ENCODE measurements around the gene HOXA3. TPM values are rescaled to one million over a fixed set of nuclear protein-coding genes. Genes with fewer than 3 reads are reported as not detected.
A peak's percentile ranks its signal among the peaks of the same experiment; 100 is the strongest.

HOXA3 gene
- total and polyA plus RNA-seq, 2 of the 8 experiments (the other 6 are each of a cell fraction or from before 2014, with no cell fraction given), result not detected

- Histone ChIP-seq H3K79me1 (ENCODE audit: low read depth, low read length) (no peaks in the 10 kb centered on the region), H3K23ac (ENCODE audit: insufficient read length) (no peak overlapping the region), H3K9me3 (ENCODE audit: insufficient read depth in 2 of 2, low read depth in 1 of 2, low read length in 1 of 2) (no peaks in the 10 kb centered on the region), H3K79me2 (ENCODE audit: control insufficient read depth in 1 of 2, insufficient read depth in 2 of 2, low read length in 2 of 2) (no peaks in the 10 kb centered on the region), H2BK15ac (ENCODE audit: low read length) (no peak overlapping the region), H3K18ac (ENCODE audit: extremely low read depth, low read length) (no peak overlapping the region), H3K56ac (replicated peaks; ENCODE audit: insufficient read length, low read depth, low read length) (no peak overlapping the region), H3K4me1 (replicated peaks in 1 of 4; ENCODE audit: control insufficient read depth in 3 of 4, insufficient read depth in 4 of 4, low read length in 3 of 4) (peaks cover 0 to 25% (median 16%) of the 10 kb centered on the region in 4 experiments; a peak in 6 of 7 replicates), H3K27me3 (replicated peaks in 1 of 4; ENCODE audit: control insufficient read depth in 3 of 4, extremely low read depth in 1 of 4, insufficient read depth in 3 of 4, low read length in 3 of 4) (peaks cover 92 to 100% (median 98%) of the 10 kb centered on the region in 4 experiments), H4K5ac (ENCODE audit: insufficient read length, low read depth, low read length) (no peak overlapping the region), H2BK120ac (replicated peaks; ENCODE audit: low read depth, low read length) (no peak overlapping the region), H2BK20ac (ENCODE audit: low read length) (no peak overlapping the region), H3K4ac (replicated peaks; ENCODE audit: insufficient read length, low read depth, low read length) (no peak overlapping the region), H4K8ac (ENCODE audit: extremely low read depth, insufficient read depth, low read length) (no peak overlapping the region; the same call in 1 of the 2 replicates), H2AK5ac (ENCODE audit: low read depth, low read length) (no peak overlapping the region), H3K9ac (replicated peaks in 1 of 4; ENCODE audit: extremely low read depth in 1 of 4, low read depth in 3 of 4, low read length in 3 of 4) (no peak overlapping the region), H3K14ac (ENCODE audit: insufficient read length) (no peak overlapping the region), H4K91ac (replicated peaks; ENCODE audit: insufficient read length, low read length) (no peak overlapping the region), H3K4me3 (ENCODE audit: extremely low read depth in 1 of 4, insufficient read depth in 2 of 4, low read depth in 3 of 4, low read length in 4 of 4) (peak overlapping the region; percentile 22 to 63 (median 30); a peak in 6 of 8 replicates), H2BK12ac (ENCODE audit: low read depth, low read length) (peak overlapping the region; percentile 5; the same call in 1 of the 2 replicates), H3K27ac (ENCODE audit: low read depth, low read length) (no peak overlapping the region), H3K36me3 (ENCODE audit: control insufficient read depth in 2 of 4, insufficient read depth in 4 of 4, low read length in 3 of 4) (peaks cover 0 to 2% (median 0%) of the 10 kb centered on the region in 4 experiments; a peak in 1 of 8 replicates), H3K4me2 (ENCODE audit: insufficient read depth in 1 of 2, low read depth in 2 of 2, low read length in 2 of 2) (peak overlapping the region; percentile 70 to 78), H2BK5ac (ENCODE audit: low read depth, low read length) (no peak overlapping the region), H3K23me2 (ENCODE audit: low read depth, low read length) (peaks cover 6% of the 10 kb centered on the region; the same call in 1 of the 2 replicates), H2AFZ (ENCODE audit: low read length) (no peak overlapping the region), H4K20me1 (replicated peaks in 1 of 2; ENCODE audit: control insufficient read depth in 1 of 2, insufficient read depth in 2 of 2, low read length in 2 of 2) (peaks cover 22 to 37% of the 10 kb centered on the region in 2 experiments)
- CTCF ChIA-PET (ENCODE audit: partially characterized antibody), result interaction anchor here (0.7 to 12.1 kb wide), 12 partner anchors 8 to 240 kb away, joined by 3 to 123 read pairs (median 4); partner anchors contain the start of genes HOXA5 and HOXA6
- DNase-seq (ENCODE audit: low read depth in 1 of 2, low spot score in 2 of 2) (no peak), FAIRE-seq (no peak)
- POLR2A ChIA-PET (ENCODE audit: partially characterized antibody), result interaction anchor here (0.8 to 1.3 kb wide), 4 partner anchors 9 to 14 kb away, joined by 3 to 6 read pairs (median 3); no protein-coding TSS in a partner anchor
- 4% methylated on average over 33 of the region's 41 CpGs; no CpG with 5 or more reads in 1 of the 2 experiments for WGBS, 2 experiments (ENCODE audit: extremely low coverage in 1 of 2, insufficient coverage in 1 of 2, insufficient read length in 1 of 2, insufficient replicate concordance in 2 of 2, low coverage in 1 of 2, low lambda C conversion rate in 2 of 2, missing lambda C conversion rate in 1 of 2)
- TF ChIP-seq CBX8 (IDR thresholded peaks at IDR 0.05; ENCODE audit: borderline replicate concordance, low read depth, low read length) (peak; percentile 91; the same call in 1 of the 2 replicates), E2F6 (IDR thresholded peaks at IDR 0.05) (no peak), NRF1 (IDR thresholded peaks at IDR 0.05; ENCODE audit: low read depth, low read length) (no peak), SIX5 (IDR thresholded peaks at IDR 0.05; ENCODE audit: low read depth, low read length) (no peak), TCF12 (IDR thresholded peaks at IDR 0.05; ENCODE audit: low read depth, low read length) (no peak), USF2 (IDR thresholded peaks at IDR 0.05; ENCODE audit: low read length) (no peak), CHD2 (IDR thresholded peaks at IDR 0.05; ENCODE audit: low read length) (no peak), SRF (IDR thresholded peaks at IDR 0.05; ENCODE audit: low read depth, low read length) (no peak)
- TF ChIP-seq, protein P1, sequence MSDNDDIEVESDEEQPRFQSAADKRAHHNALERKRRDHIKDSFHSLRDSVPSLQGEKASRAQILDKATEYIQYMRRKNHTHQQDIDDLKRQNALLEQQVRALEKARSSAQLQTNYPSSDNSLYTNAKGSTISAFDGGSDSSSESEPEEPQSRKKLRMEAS (IDR thresholded peaks at IDR 0.05), result no peak
These were observed 55.4 kb downstream of the HOXA3 start for GRCh38 chr7:27096768-27097514.
